Measurements from ENCODE around the gene HOGA1. TPM values are rescaled to one million over a fixed set of nuclear protein-coding genes. Genes with fewer than 3 reads are reported as not detected.

The HOGA1 gene
- polyA plus RNA-seq, 1 of the 3 experiments (the other 2 are of a cell fraction), result 2.9 TPM

- no peaks in the 10 kb centered on the region for H3K36me3 ChIP-seq (replicated peaks in 1 of 2; ENCODE audit: control insufficient read depth in 1 of 2, insufficient read depth in 2 of 2, low read length in 1 of 2)
- no peaks in the 10 kb centered on the region for H3K27me3 ChIP-seq (ENCODE audit: insufficient read depth)
- H4K20me1 ChIP-seq (ENCODE audit: insufficient read depth), result no peaks in the 10 kb centered on the region
- no peaks in the 10 kb centered on the region for H3K79me2 ChIP-seq (ENCODE audit: insufficient read depth)
- peaks cover 9 to 14% of the 10 kb centered on the region in 2 experiments; a peak in 3 of 4 replicates for H3K4me1 ChIP-seq (ENCODE audit: control insufficient read depth in 1 of 2, insufficient read depth in 2 of 2, low read depth in 1 of 2, low read length in 1 of 2)
- no peak overlapping the region for H3K9ac ChIP-seq
- H3F3A ChIP-seq (replicated peaks; ENCODE audit: insufficient read depth), result peaks cover 19% of the 10 kb centered on the region
- CTCF ChIA-PET, result interaction anchor here (1.0 to 1.8 kb wide), 4 partner anchors 9 to 28 kb away, joined by 3 to 9 read pairs (median 4); partner anchors contain the start of gene ANKRD2
- no peaks in the 10 kb centered on the region for H3K9me2 ChIP-seq
- H3K9me3 ChIP-seq, result no peaks in the 10 kb centered on the region
- no peak overlapping the region for H3K4me3 ChIP-seq (ENCODE audit: low read depth in 2 of 2, low read length in 1 of 2)
- no peak for DNase-seq
- H2AFZ ChIP-seq (ENCODE audit: low read depth), result no peak overlapping the region
- no peak overlapping the region for H3K4me2 ChIP-seq
- TF ChIP-seq REST (IDR thresholded peaks at IDR 0.05; ENCODE audit: low read depth, low read length) (no peak), FOSL2 (IDR thresholded peaks at IDR 0.05; ENCODE audit: borderline replicate concordance, low read depth) (no peak), PBX3 (IDR thresholded peaks at IDR 0.05) (no peak), NRF1 (IDR thresholded peaks at IDR 0.05; ENCODE audit: low read depth, low read length) (no peak)
- TF ChIP-seq, protein P1, sequence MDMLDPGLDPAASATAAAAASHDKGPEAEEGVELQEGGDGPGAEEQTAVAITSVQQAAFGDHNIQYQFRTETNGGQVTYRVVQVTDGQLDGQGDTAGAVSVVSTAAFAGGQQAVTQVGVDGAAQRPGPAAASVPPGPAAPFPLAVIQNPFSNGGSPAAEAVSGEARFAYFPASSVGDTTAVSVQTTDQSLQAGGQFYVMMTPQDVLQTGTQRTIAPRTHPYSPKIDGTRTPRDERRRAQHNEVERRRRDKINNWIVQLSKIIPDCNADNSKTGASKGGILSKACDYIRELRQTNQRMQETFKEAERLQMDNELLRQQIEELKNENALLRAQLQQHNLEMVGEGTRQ (IDR thresholded peaks at IDR 0.05; ENCODE audit: borderline replicate concordance, low read depth, low read length), result no peak
- POLR2A ChIA-PET, result no interaction called here
- H3K27ac ChIP-seq (ENCODE audit: low read depth in 2 of 2, low read length in 1 of 2), result no peak overlapping the region
- 100% methylated on average over 1 of the region's 1 CpG for WGBS (ENCODE audit: low lambda C conversion rate)
Measured at GRCh38 chr10:97600616-97601015, 16.4 kb downstream of the HOGA1 start.

GRCh38 chr10:97601268-97602215 is 17.4 kb downstream of the HOGA1 start:
- Histone ChIP-seq H3K4me1 (ENCODE audit: control insufficient read depth in 1 of 2, insufficient read depth in 2 of 2, low read depth in 1 of 2, low read length in 1 of 2) (peaks cover 9 to 12% of the 10 kb centered on the region in 2 experiments; a peak in 3 of 4 replicates), H2AFZ (ENCODE audit: low read depth) (no peak overlapping the region), H3K27ac (ENCODE audit: low read depth in 2 of 2, low read length in 1 of 2) (no peak overlapping the region), H3K27me3 (ENCODE audit: insufficient read depth) (no peaks in the 10 kb centered on the region), H3K4me3 (ENCODE audit: low read depth in 2 of 2, low read length in 1 of 2) (no peak overlapping the region), H3F3A (replicated peaks; ENCODE audit: insufficient read depth) (peaks cover 10% of the 10 kb centered on the region), H3K4me2 (no peak overlapping the region), H3K9me3 (no peaks in the 10 kb centered on the region), H3K36me3 (replicated peaks in 1 of 2; ENCODE audit: control insufficient read depth in 1 of 2, insufficient read depth in 2 of 2, low read length in 1 of 2) (no peaks in the 10 kb centered on the region), H3K79me2 (ENCODE audit: insufficient read depth) (no peaks in the 10 kb centered on the region), H3K9ac (no peak overlapping the region), H3K9me2 (no peaks in the 10 kb centered on the region), H4K20me1 (ENCODE audit: insufficient read depth) (no peaks in the 10 kb centered on the region)
- DNase-seq, result peak; percentile 66
- ChIA-PET CTCF (interaction anchor here (0.9 to 1.5 kb wide), 2 partner anchors 29 to 111 kb away, joined by 3 to 9 read pairs; partner anchors contain the start of gene ANKRD2), POLR2A (no interaction called here)
- 88% methylated on average over 18 of the region's 21 CpGs for WGBS (ENCODE audit: low lambda C conversion rate)
- TF ChIP-seq REST (IDR thresholded peaks at IDR 0.05; ENCODE audit: low read depth, low read length) (0 out of 2 replicates have a peak, but pooled peaks have one; percentile 52), EP300 (IDR thresholded peaks at IDR 0.05; ENCODE audit: borderline replicate concordance in 1 of 2, low read depth in 1 of 2, low read length in 1 of 2) (no peak), JUND (IDR thresholded peaks at IDR 0.05) (no peak)
